GM21786 (cell line): Measurements from ENCODE around the gene SORCS3.

Experiments used
- ATAC-seq: cut with Tn5 transposase; IDR thresholded peaks from one replicate; pipeline ENCODE4 v1.9.1; 2021; ENCODE audit not compliant: unreplicated experiment

SORCS3 gene

GRCh38 chr10:105161149-105161548 lies 520.1 kb downstream of the SORCS3 start:
- ATAC-seq, result no peak

GRCh38 chr10:105161767-105162166 lies 520.7 kb downstream of the SORCS3 start:
- ATAC-seq, result no peak

- no peak for ATAC-seq
Measured at GRCh38 chr10:105170521-105170920, 529.4 kb downstream of the SORCS3 start.

GRCh38 chr10:105171945-105172344 lies 530.9 kb downstream of the SORCS3 start:
- ATAC-seq, result no peak

GRCh38 chr10:105181626-105182025 lies 540.5 kb downstream of the SORCS3 start:
- ATAC-seq, result no peak

- ATAC-seq, result no peak
Measured at GRCh38 chr10:105183536-105183935, 542.4 kb downstream of the SORCS3 start.

- ATAC-seq, result no peak
Measured at GRCh38 chr10:105185161-105185560, 544.1 kb downstream of the SORCS3 start.

GRCh38 chr10:105187243-105187642 lies 546.2 kb downstream of the SORCS3 start:
- no peak for ATAC-seq

GRCh38 chr10:105188737-105189462 lies 547.8 kb downstream of the SORCS3 start:
- ATAC-seq, result no peak

- ATAC-seq, result no peak
Measured at GRCh38 chr10:105189463-105189800, 548.3 kb downstream of the SORCS3 start.

- ATAC-seq, result no peak
Measured at GRCh38 chr10:105192146-105192545, 551.1 kb downstream of the SORCS3 start.

GRCh38 chr10:105192861-105193260 lies 551.8 kb downstream of the SORCS3 start:
- ATAC-seq, result no peak

- ATAC-seq, result no peak
Measured at GRCh38 chr10:105195831-105196230, 554.7 kb downstream of the SORCS3 start.

GRCh38 chr10:105197598-105198364 lies 556.7 kb downstream of the SORCS3 start:
- ATAC-seq, result no peak

- ATAC-seq, result no peak
Measured at GRCh38 chr10:105206616-105207015, 565.5 kb downstream of the SORCS3 start.

GRCh38 chr10:105207476-105207995 lies 566.4 kb downstream of the SORCS3 start:
- ATAC-seq, result no peak

GRCh38 chr10:105210546-105210945 lies 569.5 kb downstream of the SORCS3 start:
- ATAC-seq, result no peak

- no peak for ATAC-seq
Measured at GRCh38 chr10:105237685-105238084, 596.6 kb downstream of the SORCS3 start.

GRCh38 chr10:105239311-105240219 lies 598.5 kb downstream of the SORCS3 start:
- ATAC-seq, result no peak

GRCh38 chr10:105241254-105241653 lies 600.2 kb downstream of the SORCS3 start:
- no peak for ATAC-seq

GRCh38 chr10:105243381-105243780 lies 602.3 kb downstream of the SORCS3 start:
- no peak for ATAC-seq
